ENCODE data around the gene DLGAP1. TPM values are rescaled to one million over a fixed set of nuclear protein-coding genes. Genes with fewer than 3 reads are reported as not detected.

DLGAP1 gene
- total and polyA plus RNA-seq, 2 of the 13 experiments (the other 11 are each of a cell fraction or from before 2014, with no cell fraction given), result 0.01 TPM; not detected in 1

DNA sequence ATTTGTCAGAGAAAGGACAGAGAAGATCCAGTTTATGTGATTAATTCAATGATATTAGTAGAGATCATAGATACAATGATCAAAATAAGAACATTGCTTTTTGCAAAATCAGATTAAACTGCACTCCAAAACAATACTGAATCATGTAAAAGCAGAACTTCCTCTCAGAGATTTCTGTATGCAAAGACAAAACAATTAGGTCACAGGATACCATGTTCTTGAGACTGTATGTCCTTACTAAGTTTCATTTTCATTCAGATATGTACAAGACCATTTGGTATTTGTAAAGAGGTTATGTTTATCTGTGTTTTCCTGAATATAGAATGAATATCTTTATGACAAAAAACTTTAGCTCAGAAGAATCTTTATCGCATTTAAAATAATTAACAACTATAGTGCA, 161.8 kb downstream of the DLGAP1 start:
- no TSS peak for BruUV-seq (replicated peaks)
- Histone ChIP-seq H4K20me1 (ENCODE audit: insufficient read depth, low read length) (no peaks in the 10 kb centered on the region), H3K4me1 (ENCODE audit: insufficient read depth, low read length) (no peaks in the 10 kb centered on the region), H3K79me2 (ENCODE audit: insufficient read depth, low read length) (no peaks in the 10 kb centered on the region), H3K27ac (ENCODE audit: extremely low read length, insufficient read depth, low read length) (no peak overlapping the region), H2AFZ (ENCODE audit: low read length) (no peak overlapping the region), H3K4me3 (replicated peaks in 1 of 3; ENCODE audit: insufficient read depth in 1 of 3, low read depth in 2 of 3, low read length in 3 of 3) (no peak overlapping the region), H3K4me2 (ENCODE audit: low read depth, low read length) (no peak overlapping the region), H3K27me3 (ENCODE audit: control insufficient read depth in 1 of 2, insufficient read depth in 2 of 2, low read length in 2 of 2) (no peaks in the 10 kb centered on the region; a peak in 1 of 5 replicates), H3K9ac (ENCODE audit: insufficient read depth, low read depth, low read length) (no peak overlapping the region), H3K36me3 (replicated peaks in 1 of 2; ENCODE audit: control insufficient read depth in 1 of 2, insufficient read depth in 2 of 2, low read length in 2 of 2) (no peaks in the 10 kb centered on the region), H3K9me3 (ENCODE audit: low read length) (no peaks in the 10 kb centered on the region)
- in situ Hi-C loops (cut with HindIII; ENCODE audit: extremely low pct_ligation_motif_present, low pct_unique_long_range_greater_than_20kb), result no loop called here
- ChIA-PET CTCF (ENCODE audit: low intra/inter-chr PET ratio, low total read pairs) (no interaction called here), POLR2A (no interaction called here)
- 0% methylated on average over 1 of the region's 1 CpG for WGBS (ENCODE audit: low lambda C conversion rate)
- DNase-seq (ENCODE audit: low spot score) (no peak), FAIRE-seq (no peak), ATAC-seq (no peak)
- intact Hi-C loops (cut with micrococcal nuclease; ENCODE audit: unreplicated experiment), result no loop called here
- TF ChIP-seq MZF1 (CRISPR knock-in tag; IDR thresholded peaks at IDR 0.05; ENCODE audit: borderline replicate concordance) (no peak), ZNF224 (CRISPR knock-in tag; IDR thresholded peaks at IDR 0.05) (no peak), GTF2F1 (IDR thresholded peaks at IDR 0.05; ENCODE audit: low read length) (no peak), ZNF335 (CRISPR knock-in tag; IDR thresholded peaks at IDR 0.05) (no peak), RBFOX2 (IDR thresholded peaks at IDR 0.05; ENCODE audit: low read depth, low read length) (no peak), EZH2 (conservative IDR thresholded peaks at IDR 0.05; ENCODE audit: low read depth, low read length) (no peak), ZNF563 (CRISPR knock-in tag; IDR thresholded peaks at IDR 0.05) (no peak), ATRX (CRISPR knock-in tag; IDR thresholded peaks at IDR 0.05; ENCODE audit: borderline replicate concordance) (no peak), MTF1 (CRISPR knock-in tag; IDR thresholded peaks at IDR 0.05) (no peak), ZNF354B (CRISPR knock-in tag; IDR thresholded peaks at IDR 0.05) (no peak), REL (CRISPR knock-in tag; conservative IDR thresholded peaks at IDR 0.05) (no peak)
- TF ChIP-seq, protein P1, sequence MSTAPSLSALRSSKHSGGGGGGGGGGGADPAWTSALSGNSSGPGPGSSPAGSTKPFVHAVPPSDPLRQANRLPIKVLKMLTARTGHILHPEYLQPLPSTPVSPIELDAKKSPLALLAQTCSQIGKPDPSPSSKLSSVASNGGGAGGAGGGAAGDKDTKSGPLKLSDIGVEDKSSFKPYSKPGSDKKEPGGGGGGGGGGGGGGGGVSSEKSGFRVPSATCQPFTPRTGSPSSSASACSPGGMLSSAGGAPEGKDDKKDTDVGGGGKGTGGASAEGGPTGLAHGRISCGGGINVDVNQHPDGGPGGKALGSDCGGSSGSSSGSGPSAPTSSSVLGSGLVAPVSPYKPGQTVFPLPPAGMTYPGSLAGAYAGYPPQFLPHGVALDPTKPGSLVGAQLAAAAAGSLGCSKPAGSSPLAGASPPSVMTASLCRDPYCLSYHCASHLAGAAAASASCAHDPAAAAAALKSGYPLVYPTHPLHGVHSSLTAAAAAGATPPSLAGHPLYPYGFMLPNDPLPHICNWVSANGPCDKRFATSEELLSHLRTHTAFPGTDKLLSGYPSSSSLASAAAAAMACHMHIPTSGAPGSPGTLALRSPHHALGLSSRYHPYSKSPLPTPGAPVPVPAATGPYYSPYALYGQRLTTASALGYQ (CRISPR knock-in tag; IDR thresholded peaks at IDR 0.05), result no peak
- TF ChIP-seq, protein P2, sequence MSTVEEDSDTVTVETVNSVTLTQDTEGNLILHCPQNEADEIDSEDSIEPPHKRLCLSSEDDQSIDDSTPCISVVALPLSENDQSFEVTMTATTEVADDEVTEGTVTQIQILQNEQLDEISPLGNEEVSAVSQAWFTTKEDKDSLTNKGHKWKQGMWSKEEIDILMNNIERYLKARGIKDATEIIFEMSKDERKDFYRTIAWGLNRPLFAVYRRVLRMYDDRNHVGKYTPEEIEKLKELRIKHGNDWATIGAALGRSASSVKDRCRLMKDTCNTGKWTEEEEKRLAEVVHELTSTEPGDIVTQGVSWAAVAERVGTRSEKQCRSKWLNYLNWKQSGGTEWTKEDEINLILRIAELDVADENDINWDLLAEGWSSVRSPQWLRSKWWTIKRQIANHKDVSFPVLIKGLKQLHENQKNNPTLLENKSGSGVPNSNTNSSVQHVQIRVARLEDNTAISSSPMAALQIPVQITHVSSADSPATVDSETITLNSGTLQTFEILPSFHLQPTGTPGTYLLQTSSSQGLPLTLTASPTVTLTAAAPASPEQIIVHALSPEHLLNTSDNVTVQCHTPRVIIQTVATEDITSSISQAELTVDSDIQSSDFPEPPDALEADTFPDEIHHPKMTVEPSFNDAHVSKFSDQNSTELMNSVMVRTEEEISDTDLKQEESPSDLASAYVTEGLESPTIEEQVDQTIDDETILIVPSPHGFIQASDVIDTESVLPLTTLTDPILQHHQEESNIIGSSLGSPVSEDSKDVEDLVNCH (CRISPR knock-in tag; IDR thresholded peaks at IDR 0.05), result no peak
- TF ChIP-seq, protein P3, sequence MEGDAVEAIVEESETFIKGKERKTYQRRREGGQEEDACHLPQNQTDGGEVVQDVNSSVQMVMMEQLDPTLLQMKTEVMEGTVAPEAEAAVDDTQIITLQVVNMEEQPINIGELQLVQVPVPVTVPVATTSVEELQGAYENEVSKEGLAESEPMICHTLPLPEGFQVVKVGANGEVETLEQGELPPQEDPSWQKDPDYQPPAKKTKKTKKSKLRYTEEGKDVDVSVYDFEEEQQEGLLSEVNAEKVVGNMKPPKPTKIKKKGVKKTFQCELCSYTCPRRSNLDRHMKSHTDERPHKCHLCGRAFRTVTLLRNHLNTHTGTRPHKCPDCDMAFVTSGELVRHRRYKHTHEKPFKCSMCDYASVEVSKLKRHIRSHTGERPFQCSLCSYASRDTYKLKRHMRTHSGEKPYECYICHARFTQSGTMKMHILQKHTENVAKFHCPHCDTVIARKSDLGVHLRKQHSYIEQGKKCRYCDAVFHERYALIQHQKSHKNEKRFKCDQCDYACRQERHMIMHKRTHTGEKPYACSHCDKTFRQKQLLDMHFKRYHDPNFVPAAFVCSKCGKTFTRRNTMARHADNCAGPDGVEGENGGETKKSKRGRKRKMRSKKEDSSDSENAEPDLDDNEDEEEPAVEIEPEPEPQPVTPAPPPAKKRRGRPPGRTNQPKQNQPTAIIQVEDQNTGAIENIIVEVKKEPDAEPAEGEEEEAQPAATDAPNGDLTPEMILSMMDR (CRISPR knock-in tag; IDR thresholded peaks at IDR 0.05), result no peak
- TF ChIP-seq, protein P4, sequence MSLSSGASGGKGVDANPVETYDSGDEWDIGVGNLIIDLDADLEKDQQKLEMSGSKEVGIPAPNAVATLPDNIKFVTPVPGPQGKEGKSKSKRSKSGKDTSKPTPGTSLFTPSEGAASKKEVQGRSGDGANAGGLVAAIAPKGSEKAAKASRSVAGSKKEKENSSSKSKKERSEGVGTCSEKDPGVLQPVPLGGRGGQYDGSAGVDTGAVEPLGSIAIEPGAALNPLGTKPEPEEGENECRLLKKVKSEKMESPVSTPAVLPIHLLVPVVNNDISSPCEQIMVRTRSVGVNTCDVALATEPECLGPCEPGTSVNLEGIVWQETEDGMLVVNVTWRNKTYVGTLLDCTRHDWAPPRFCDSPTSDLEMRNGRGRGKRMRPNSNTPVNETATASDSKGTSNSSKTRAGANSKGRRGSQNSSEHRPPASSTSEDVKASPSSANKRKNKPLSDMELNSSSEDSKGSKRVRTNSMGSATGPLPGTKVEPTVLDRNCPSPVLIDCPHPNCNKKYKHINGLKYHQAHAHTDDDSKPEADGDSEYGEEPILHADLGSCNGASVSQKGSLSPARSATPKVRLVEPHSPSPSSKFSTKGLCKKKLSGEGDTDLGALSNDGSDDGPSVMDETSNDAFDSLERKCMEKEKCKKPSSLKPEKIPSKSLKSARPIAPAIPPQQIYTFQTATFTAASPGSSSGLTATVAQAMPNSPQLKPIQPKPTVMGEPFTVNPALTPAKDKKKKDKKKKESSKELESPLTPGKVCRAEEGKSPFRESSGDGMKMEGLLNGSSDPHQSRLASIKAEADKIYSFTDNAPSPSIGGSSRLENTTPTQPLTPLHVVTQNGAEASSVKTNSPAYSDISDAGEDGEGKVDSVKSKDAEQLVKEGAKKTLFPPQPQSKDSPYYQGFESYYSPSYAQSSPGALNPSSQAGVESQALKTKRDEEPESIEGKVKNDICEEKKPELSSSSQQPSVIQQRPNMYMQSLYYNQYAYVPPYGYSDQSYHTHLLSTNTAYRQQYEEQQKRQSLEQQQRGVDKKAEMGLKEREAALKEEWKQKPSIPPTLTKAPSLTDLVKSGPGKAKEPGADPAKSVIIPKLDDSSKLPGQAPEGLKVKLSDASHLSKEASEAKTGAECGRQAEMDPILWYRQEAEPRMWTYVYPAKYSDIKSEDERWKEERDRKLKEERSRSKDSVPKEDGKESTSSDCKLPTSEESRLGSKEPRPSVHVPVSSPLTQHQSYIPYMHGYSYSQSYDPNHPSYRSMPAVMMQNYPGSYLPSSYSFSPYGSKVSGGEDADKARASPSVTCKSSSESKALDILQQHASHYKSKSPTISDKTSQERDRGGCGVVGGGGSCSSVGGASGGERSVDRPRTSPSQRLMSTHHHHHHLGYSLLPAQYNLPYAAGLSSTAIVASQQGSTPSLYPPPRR (CRISPR knock-in tag; IDR thresholded peaks at IDR 0.05; ENCODE audit: borderline replicate concordance), result no peak

Data from HepG2 (cell line).